Neural cell (in vitro differentiated cells): Measurements from ENCODE around the gene CYB5R3.

Experiments
- POLR2AphosphoS5 ChIP-seq: IDR thresholded peaks from 2 replicates; pipeline ENCODE4 v1.6.1; 2012
- TF ChIP-seq, protein P1 (sequence below): fragments of 450-650 bp; IDR thresholded peaks from 2 replicates; pipeline ENCODE4 v1.5.1; 2014; ENCODE audit warnings: antibody characterized with exemption, mild to moderate bottlenecking, moderate library complexity; ENCODE audit not compliant: poor library complexity, severe bottlenecking
- TF ChIP-seq, protein P2 (sequence below): IDR thresholded peaks from 2 replicates; pipeline ENCODE4 v1.6.1; 2012; ENCODE audit warnings: borderline replicate concordance

DNA sequence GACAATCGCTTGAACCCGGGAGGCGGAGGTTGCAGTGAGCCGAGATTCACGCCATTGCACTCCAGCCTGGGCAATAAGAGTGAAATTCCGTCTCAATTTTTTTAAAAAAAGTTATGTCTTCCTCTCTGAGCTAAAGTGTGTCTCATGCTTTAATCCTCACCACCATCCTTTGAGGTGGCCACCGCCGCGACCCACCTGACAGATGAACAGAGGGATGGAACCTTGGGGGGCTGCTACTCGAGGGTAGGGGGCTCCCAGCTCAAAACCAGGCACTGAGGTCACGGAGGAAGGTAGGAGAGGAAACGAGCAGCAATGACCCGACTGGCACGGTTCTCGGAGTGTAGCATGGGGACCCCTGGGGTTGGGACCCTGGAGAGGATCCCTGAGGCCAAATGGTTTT lies 23.8 kb downstream of the CYB5R3 start:
- TF ChIP-seq, protein P1, sequence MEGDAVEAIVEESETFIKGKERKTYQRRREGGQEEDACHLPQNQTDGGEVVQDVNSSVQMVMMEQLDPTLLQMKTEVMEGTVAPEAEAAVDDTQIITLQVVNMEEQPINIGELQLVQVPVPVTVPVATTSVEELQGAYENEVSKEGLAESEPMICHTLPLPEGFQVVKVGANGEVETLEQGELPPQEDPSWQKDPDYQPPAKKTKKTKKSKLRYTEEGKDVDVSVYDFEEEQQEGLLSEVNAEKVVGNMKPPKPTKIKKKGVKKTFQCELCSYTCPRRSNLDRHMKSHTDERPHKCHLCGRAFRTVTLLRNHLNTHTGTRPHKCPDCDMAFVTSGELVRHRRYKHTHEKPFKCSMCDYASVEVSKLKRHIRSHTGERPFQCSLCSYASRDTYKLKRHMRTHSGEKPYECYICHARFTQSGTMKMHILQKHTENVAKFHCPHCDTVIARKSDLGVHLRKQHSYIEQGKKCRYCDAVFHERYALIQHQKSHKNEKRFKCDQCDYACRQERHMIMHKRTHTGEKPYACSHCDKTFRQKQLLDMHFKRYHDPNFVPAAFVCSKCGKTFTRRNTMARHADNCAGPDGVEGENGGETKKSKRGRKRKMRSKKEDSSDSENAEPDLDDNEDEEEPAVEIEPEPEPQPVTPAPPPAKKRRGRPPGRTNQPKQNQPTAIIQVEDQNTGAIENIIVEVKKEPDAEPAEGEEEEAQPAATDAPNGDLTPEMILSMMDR = no peak
- TF ChIP-seq, protein P2, sequence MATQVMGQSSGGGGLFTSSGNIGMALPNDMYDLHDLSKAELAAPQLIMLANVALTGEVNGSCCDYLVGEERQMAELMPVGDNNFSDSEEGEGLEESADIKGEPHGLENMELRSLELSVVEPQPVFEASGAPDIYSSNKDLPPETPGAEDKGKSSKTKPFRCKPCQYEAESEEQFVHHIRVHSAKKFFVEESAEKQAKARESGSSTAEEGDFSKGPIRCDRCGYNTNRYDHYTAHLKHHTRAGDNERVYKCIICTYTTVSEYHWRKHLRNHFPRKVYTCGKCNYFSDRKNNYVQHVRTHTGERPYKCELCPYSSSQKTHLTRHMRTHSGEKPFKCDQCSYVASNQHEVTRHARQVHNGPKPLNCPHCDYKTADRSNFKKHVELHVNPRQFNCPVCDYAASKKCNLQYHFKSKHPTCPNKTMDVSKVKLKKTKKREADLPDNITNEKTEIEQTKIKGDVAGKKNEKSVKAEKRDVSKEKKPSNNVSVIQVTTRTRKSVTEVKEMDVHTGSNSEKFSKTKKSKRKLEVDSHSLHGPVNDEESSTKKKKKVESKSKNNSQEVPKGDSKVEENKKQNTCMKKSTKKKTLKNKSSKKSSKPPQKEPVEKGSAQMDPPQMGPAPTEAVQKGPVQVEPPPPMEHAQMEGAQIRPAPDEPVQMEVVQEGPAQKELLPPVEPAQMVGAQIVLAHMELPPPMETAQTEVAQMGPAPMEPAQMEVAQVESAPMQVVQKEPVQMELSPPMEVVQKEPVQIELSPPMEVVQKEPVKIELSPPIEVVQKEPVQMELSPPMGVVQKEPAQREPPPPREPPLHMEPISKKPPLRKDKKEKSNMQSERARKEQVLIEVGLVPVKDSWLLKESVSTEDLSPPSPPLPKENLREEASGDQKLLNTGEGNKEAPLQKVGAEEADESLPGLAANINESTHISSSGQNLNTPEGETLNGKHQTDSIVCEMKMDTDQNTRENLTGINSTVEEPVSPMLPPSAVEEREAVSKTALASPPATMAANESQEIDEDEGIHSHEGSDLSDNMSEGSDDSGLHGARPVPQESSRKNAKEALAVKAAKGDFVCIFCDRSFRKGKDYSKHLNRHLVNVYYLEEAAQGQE = no peak
- no peak for TF ChIP-seq POLR2AphosphoS5
